Gastroesophageal sphincter (tissue), 4 donors: ENCODE results near the gene LTBP2. TPM values are rescaled to one million over a fixed set of nuclear protein-coding genes. Genes with fewer than 3 reads are reported as not detected.

Experiments used
- ATAC-seq: fragments of 150-250 bp; one replicate; pipeline ENCODE4 v1.9.1; 2016; ENCODE audit warnings: mild to moderate bottlenecking, moderate library complexity
- H3K27ac ChIP-seq, 4 donors: fragments of 200-600 bp; sonication (generic) in 3 of 4; 1 replicate in 3 of 4; 2 replicates in 1 of 4; pipeline ENCODE4 v1.5.1; 2016 to 2019
- H3K27me3 ChIP-seq: fragments of 200-600 bp; sonication (generic); one replicate; pipeline ENCODE4 v1.5.1; 2019
- H3K36me3 ChIP-seq, 2 donors: fragments of 200-600 bp; sonication (generic); one replicate each; pipeline ENCODE4 v1.5.1; 2019; ENCODE audit warnings: control low read depth in 1 of 2
- H3K4me1 ChIP-seq, 3 donors: fragments of 200-600 bp; sonication (generic); 1 replicate in 2 of 3; 2 replicates in 1 of 3; pipeline ENCODE4 v1.5.1; 2016 to 2019; ENCODE audit warnings: control low read depth in 2 of 3
- H3K4me3 ChIP-seq, 2 donors: fragments of 200-600 bp; sonication (generic); one replicate each; pipeline ENCODE4 v1.5.1; 2019; ENCODE audit warnings: mild to moderate bottlenecking in 1 of 2, moderate library complexity in 1 of 2
- H3K9me3 ChIP-seq, 3 donors: fragments of 200-600 bp; sonication (generic); one replicate each; pipeline ENCODE4 v1.5.1; 2017 to 2019; ENCODE audit warnings: control low read depth in 2 of 3
- EP300 ChIP-seq: sonication (generic); formaldehyde crosslinking; IDR thresholded peaks from one replicate; pipeline ENCODE4 v1.6.1; 2017; ENCODE audit warnings: antibody characterized with exemption, mild to moderate bottlenecking
- POLR2A ChIP-seq, 2 donors: fragments of 450-650 bp; IDR thresholded peaks; one replicate each; pipeline ENCODE4 v1.6.1; 2017; ENCODE audit warnings: antibody characterized with exemption in 2 of 2, mild to moderate bottlenecking in 2 of 2, moderate library complexity in 1 of 2
- POLR2AphosphoS5 ChIP-seq: sonication (generic); formaldehyde crosslinking; IDR thresholded peaks from one replicate; pipeline ENCODE4 v1.6.1; 2017; ENCODE audit warnings: antibody characterized with exemption
- WGBS, 2 donors: methylation state at CpG; one replicate each; pipeline ENCODE4 v1.1.5; 2018; ENCODE audit warnings: low coverage in 1 of 2; 5-methylcytosine and 5-hydroxymethylcytosine counted together
- total RNA-seq, 4 donors: library from RNA; depleted of rRNA; stranded (reverse); fragments of >200 nt; gene quantifications; one replicate each; pipeline ENCODE4 v1.1.0, GENCODE V29; 2016
- TF ChIP-seq, protein P1 (sequence below), 4 experiments: fragments of 200-600 bp in 2 of 4; fragments of 450-650 bp in 2 of 4; sonication (generic) in 1 of 4; IDR thresholded peaks; one replicate each; pipeline ENCODE4 v1.5.1; 2017 to 2019; ENCODE audit warnings: antibody characterized with exemption in 4 of 4, mild to moderate bottlenecking in 2 of 4, moderate library complexity in 2 of 4

Gene LTBP2
- total RNA-seq, 4 donors from 2014 or later: 45.9 to 158 (median 88.4) TPM

GRCh38 chr14:74491956-74492775 lies 119.9 kb downstream of the LTBP2 start:
- H3K36me3 ChIP-seq: peaks cover 0 to 17% of the 10 kb centered on the region in 2 donors
- ATAC-seq: no peak
- H3K27ac ChIP-seq: peak overlapping the region; percentile 87 to 95 (median 91)
- peaks cover 6 to 60% (median 7%) of the 10 kb centered on the region in 3 donors for H3K4me1 ChIP-seq
- 8 to 16% methylated on average over 15 to 20 of the region's 20 CpGs for WGBS, 2 donors
- no peaks in the 10 kb centered on the region for H3K9me3 ChIP-seq
- H3K4me3 ChIP-seq: peak overlapping the region; percentile 83 to 90
- no peaks in the 10 kb centered on the region for H3K27me3 ChIP-seq
- TF ChIP-seq EP300: no peak
- TF ChIP-seq, protein P1, sequence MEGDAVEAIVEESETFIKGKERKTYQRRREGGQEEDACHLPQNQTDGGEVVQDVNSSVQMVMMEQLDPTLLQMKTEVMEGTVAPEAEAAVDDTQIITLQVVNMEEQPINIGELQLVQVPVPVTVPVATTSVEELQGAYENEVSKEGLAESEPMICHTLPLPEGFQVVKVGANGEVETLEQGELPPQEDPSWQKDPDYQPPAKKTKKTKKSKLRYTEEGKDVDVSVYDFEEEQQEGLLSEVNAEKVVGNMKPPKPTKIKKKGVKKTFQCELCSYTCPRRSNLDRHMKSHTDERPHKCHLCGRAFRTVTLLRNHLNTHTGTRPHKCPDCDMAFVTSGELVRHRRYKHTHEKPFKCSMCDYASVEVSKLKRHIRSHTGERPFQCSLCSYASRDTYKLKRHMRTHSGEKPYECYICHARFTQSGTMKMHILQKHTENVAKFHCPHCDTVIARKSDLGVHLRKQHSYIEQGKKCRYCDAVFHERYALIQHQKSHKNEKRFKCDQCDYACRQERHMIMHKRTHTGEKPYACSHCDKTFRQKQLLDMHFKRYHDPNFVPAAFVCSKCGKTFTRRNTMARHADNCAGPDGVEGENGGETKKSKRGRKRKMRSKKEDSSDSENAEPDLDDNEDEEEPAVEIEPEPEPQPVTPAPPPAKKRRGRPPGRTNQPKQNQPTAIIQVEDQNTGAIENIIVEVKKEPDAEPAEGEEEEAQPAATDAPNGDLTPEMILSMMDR (IDR thresholded peaks at IDR 0.05): peak in 1 of 4 experiments; percentile 15
- TF ChIP-seq POLR2AphosphoS5: no peak
- no peak for TF ChIP-seq POLR2A (IDR thresholded peaks at IDR 0.05)

- Histone ChIP-seq H3K27me3 (no peaks in the 10 kb centered on the region), H3K27ac (no peak overlapping the region), H3K4me3 (no peak overlapping the region), H3K4me1 (peaks cover 6 to 58% (median 7%) of the 10 kb centered on the region in 3 donors), H3K36me3 (peaks cover 0 to 17% of the 10 kb centered on the region in 2 donors), H3K9me3 (no peaks in the 10 kb centered on the region)
- no peak for TF ChIP-seq EP300
- no peak for TF ChIP-seq POLR2A (IDR thresholded peaks at IDR 0.05)
- no peak for TF ChIP-seq POLR2AphosphoS5
- TF ChIP-seq, protein P1 (IDR thresholded peaks at IDR 0.05): no peak
- ATAC-seq: no peak
- WGBS, 2 donors: 83 to 100% methylated on average over 1 of the region's 1 CpG
Measured at GRCh38 chr14:74490486-74490885, 121.6 kb downstream of the LTBP2 start.

DNA sequence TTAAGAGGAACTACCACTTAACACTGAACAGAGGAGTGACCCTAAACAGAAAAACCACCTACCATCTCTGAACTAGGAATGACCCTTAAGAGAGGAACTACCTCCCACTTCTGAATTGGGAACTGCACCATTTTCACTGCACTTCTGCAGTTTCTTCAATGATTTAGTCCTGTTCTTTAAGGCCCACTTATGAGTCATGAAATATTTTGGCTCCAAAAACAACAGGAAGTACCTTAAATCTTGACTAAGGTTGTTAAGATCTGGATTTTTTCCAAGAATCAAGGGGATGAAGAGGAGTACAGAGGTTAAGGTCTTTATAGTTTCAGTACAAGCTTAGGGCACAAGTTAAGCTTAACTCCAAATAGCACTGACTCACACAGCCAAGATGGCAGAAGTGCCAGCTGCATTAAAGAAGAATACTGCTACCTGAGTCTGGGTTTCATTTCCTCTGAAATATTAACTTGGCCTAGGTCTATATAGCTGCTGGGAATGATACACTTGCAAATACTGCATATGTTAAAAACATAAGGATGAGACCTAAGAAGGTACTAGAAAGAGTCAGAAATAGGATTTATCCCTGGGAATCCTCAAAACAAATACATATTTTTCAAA lies 123.1 kb downstream of the LTBP2 start:
- H3K27me3 ChIP-seq: no peaks in the 10 kb centered on the region
- peaks cover 0 to 42% (median 0%) of the 10 kb centered on the region in 3 donors for H3K4me1 ChIP-seq
- H3K9me3 ChIP-seq: no peaks in the 10 kb centered on the region
- H3K36me3 ChIP-seq: peaks cover 0 to 28% of the 10 kb centered on the region in 2 donors
- no peak overlapping the region for H3K4me3 ChIP-seq
- TF ChIP-seq POLR2AphosphoS5 (no peak), EP300 (no peak), POLR2A (IDR thresholded peaks at IDR 0.05) (no peak)
- TF ChIP-seq, protein P1 (IDR thresholded peaks at IDR 0.05): no peak
- ATAC-seq: no peak
- no peak overlapping the region for H3K27ac ChIP-seq

DNA sequence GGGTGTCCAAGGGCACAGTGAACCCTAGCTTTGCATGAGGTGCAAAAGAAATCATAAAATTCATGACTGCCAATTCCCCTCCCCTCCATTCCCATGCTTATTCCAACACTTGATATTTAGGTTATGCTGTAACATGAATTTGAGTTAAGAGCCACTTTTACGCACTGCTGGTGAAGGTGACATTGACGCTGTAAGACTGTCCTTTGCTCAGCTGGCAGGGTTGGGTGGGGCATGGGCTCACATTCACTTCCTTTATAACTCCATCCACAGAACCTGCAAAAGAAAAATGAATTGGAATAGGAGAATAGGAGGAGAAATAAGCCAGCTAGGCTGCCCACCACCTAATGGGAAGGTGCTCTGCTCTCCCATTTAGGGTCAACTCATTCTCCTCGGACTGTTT lies 125.9 kb downstream of the LTBP2 start:
- TF ChIP-seq, protein P1 (IDR thresholded peaks at IDR 0.05): no peak
- TF ChIP-seq EP300 (no peak), POLR2A (IDR thresholded peaks at IDR 0.05) (no peak), POLR2AphosphoS5 (no peak)
- no peak overlapping the region for H3K4me3 ChIP-seq
- 78 to 100% methylated on average over 2 to 3 of the region's 3 CpGs for WGBS, 2 donors
- H3K27ac ChIP-seq: no peak overlapping the region
- no peak for ATAC-seq
- H3K27me3 ChIP-seq: no peaks in the 10 kb centered on the region
- peaks cover 0 to 29% (median 0%) of the 10 kb centered on the region in 3 donors for H3K4me1 ChIP-seq
- no peaks in the 10 kb centered on the region for H3K9me3 ChIP-seq
- H3K36me3 ChIP-seq: peaks cover 0 to 55% of the 10 kb centered on the region in 2 donors

- H3K36me3 ChIP-seq: peaks cover 3 to 84% of the 10 kb centered on the region in 2 donors
Measured at GRCh38 chr14:74483321-74483720, 128.7 kb downstream of the LTBP2 start.

More at GRCh38 chr14:74483321-74483720, 128.7 kb downstream of the LTBP2 start:
- Histone ChIP-seq H3K4me1 (peaks cover 0 to 1% (median 0%) of the 10 kb centered on the region in 3 donors), H3K9me3 (no peaks in the 10 kb centered on the region), H3K27me3 (no peaks in the 10 kb centered on the region), H3K27ac (no peak overlapping the region), H3K4me3 (no peak overlapping the region)
- ATAC-seq: no peak
- TF ChIP-seq POLR2A (IDR thresholded peaks at IDR 0.05) (no peak), POLR2AphosphoS5 (no peak), EP300 (no peak)
- TF ChIP-seq, protein P1 (IDR thresholded peaks at IDR 0.05): no peak
